HG03196 (cell line): Measurements from ENCODE around the gene TPD52L2.

Experiments used
- ATAC-seq: cut with Tn5 transposase; IDR thresholded peaks from one replicate; pipeline ENCODE4 v1.9.1; 2021; ENCODE audit not compliant: unreplicated experiment

Gene TPD52L2

DNA sequence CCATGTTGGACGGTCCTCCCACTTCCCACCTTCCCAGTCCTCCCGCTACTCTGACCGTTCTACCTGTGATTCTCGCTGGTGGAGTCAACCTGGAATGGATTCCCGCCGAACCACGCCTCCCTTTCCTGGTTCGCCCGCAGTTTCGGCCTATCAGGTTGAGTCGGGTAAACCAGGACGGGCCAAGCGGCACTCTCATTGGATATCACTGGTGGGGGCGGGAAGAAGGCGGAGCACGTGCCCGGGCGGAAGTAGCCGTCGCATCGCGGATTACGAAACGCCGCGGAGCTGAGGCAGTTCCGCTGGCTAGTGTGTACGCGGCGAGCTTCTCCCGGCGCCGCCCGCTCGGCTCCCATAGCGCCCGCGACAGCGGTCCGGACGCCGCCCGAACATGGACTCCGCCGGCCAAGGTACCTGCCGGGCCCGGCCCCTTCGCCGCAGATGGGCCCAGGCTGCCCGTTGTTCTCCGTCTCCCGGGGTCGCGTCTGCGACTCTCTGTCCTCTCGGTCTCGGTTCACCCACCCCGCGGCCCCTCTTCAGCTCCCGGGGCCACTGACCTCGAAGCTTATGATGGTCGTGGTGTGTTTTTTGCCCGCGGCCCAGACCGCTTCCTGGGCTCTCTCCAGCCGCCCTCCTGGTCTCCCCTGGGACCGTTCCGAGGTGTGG is at the start of gene TPD52L2:
TPD52L2 (plus strand) TSS at position 293 of the 663 bp plus-strand sequence; CDS start at position 389, 96 bp downstream.
- ATAC-seq = peak; percentile 66

- no peak for ATAC-seq
Measured at GRCh38 chr20:63815615-63816253, 49.3 kb upstream of the TPD52L2 start.

DNA sequence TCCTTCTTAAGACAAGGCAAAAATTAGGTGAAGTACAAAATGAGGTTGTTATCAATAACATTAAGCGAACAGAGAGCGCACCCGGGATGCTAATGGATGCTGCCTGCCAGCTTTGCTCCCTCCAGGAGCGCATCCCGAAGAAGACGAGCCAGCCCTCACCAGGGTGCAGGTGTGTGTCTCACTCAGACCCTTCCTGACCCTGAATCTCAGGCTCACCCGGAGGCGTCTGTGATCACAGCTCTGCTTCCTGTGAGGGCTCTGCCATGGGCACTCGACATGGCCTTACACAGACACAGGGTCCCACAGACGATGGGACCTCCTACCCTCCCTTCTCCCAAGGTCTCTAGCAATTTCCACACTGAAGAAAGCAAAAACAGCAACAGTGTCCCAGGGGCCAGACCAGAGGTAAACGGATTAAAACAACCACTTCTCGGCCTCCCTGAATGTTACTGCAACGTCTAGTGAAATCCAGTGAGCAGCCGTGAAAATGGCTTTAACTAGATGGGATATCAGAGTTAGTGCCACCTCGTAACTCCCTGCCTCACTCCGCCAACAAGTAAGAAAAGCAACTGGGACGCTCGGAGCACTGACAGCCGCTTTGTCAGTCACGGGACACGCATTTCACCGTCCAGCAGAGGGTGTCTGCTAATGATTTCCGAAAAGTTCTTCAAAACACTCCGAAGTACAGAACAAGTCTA is 45.7 kb upstream of the TPD52L2 start:
- ATAC-seq = no peak

DNA sequence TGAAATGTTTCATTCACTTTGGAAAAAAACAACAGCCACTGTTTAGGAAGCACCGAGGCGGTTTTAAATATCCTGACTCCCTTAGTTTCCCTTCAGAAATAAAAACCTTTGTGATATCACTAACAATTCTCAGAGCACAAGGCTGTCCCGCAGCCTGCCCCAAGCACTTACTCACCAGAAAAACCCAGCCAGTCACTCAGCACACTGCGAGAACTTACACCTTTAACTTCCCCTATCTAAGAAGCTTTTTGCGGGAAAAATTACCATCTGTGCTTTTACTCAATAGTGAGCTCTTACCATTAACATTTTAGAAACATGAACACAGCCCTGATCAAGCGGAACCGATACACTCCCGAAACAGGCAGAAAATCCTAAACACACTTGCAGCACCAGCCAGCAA is 43.3 kb upstream of the TPD52L2 start:
- ATAC-seq = no peak

DNA sequence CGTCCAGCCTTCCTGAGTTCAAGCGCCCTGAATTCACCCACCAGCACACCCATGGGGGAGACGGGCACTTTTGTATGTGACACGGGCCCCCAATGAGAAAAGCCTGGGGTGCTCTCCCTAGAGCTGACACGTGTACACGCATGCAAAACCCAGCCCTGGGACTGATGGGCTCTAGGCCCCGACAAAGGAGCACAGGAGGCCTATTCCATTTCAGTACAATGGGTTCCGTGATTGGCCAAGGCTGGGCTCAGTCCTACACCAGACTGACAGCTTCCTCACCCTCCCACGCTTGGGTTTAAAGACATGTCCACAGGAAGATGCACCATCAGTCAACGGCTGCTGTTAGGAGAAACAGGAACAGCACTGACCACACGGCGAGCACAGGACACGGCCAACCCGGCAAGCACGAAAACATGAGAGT is 42.8 kb upstream of the TPD52L2 start:
- ATAC-seq = no peak

GRCh38 chr20:63823691-63824311 is 41.3 kb upstream of the TPD52L2 start:
- no peak for ATAC-seq

DNA sequence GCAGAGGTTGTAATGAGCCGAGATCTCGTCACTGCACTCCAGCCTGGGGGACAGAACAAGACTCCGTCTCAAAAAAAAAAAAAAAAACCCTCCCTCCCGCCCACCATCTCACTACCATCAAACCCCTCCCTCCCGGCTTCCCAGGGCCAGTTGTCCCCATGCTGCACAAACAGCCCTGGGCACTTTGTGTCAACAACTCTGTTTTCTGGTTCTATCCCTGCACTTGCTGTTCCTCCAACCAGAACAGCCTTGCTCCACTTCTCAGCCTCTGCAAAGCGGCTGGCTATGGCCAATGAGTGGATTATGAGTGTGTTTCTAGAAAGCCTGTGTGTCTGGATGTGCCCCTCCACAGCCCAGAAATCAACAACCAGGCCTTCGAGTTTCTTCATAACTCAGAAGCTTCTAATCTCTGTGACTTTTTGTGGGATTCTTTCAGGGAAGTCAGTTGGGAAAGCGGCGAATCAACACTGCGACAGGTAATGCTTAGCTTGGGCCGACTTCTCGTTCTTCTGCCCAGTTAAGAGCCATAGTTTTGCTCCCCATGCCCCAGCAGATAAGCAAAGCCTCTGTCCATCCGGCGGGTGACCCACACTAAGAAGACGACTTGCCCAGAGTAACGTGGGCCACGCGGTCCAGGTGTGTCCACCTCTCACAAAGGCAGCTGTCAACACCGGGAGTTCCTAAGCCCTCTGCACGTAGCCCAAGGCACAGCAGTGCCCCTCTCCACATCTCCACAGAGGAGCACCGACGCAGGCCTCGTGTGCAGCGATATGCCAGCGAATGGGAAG is 39.5 kb upstream of the TPD52L2 start:
- ATAC-seq = no peak

- no peak for ATAC-seq
Measured at GRCh38 chr20:63826753-63827152, 38.3 kb upstream of the TPD52L2 start.

GRCh38 chr20:63828124-63828523 is 36.9 kb upstream of the TPD52L2 start:
- ATAC-seq = no peak

DNA sequence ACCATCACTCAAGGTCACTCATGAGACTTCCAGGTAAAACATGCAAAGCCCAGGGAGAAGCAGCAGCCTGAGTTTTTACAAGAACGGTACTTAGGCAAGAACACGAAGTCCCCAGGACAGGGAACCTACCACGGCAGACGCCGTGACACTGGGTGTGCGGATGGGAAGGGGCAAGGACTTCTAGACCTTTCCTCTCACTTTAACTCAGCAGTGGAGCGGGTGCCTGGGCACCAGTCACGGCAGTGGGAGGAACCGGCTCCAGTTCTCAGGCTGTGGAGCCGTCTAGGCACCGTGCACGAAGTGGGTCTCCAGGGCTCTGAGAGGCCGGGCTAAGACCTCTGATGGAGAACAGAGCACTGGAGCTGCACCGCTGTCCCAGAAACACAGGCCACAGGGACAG is 36.5 kb upstream of the TPD52L2 start:
- ATAC-seq = no peak

GRCh38 chr20:63828951-63829350 is 36.1 kb upstream of the TPD52L2 start:
- no peak for ATAC-seq

DNA sequence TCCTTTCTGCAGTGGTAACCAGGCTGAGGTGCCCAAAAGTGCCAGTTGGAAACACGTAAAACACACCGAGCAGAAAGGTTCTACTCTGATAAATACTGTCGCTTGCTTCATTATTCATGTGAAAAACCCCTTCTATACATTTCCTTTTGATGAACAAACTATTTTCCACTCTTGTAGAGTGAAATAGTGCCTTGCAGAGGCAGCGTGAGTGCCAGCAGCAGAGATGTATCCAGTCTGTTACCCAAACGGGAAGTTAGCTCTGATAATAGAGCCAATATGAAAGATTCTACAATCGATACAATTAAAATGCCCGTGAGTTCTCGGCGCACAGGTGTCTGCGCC is 35.5 kb upstream of the TPD52L2 start:
- ATAC-seq = no peak

DNA sequence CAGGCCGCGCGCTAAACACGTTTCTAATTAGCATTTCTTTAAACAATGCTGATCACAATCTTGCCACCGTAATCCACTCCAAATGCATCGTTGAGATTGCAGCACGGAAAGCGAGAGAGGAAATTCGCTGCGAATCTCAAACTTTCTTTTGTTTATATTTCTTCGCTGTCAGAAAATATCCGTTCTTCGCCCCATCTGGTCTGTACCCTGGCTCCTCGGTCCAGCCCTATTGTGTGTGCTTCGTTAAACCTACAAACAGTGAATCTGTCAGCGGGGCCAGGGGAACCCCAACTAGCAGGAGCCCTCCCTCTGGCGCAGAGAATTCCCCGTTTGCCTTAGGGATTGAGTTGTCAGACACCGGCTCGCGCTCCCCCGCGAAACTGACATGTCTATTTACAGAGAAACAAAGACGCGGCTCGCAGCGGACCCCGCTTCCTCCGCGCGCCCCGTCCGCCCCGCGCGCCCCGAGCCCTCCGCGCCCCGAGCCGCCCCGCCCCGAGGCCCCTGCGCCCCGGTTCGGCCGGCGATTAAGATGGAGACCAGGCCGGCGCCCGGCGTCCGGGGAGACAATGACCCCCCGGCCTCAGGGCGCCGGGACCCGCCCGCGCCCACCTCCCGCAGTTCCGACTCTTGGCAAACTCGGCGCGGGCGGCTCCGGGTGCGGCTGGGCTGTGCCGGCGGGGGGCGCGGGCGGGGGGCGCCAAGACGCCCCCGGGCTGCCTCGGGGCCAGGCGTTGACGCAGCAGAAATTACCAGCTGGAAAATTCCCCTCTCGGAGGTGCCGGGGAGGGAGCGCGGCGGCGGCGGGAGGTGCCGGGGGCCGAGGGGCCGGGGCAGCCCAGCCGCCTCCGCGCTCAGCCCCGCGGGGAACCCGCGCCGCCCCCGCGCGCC is 34.9 kb upstream of the TPD52L2 start:
- ATAC-seq = no peak

DNA sequence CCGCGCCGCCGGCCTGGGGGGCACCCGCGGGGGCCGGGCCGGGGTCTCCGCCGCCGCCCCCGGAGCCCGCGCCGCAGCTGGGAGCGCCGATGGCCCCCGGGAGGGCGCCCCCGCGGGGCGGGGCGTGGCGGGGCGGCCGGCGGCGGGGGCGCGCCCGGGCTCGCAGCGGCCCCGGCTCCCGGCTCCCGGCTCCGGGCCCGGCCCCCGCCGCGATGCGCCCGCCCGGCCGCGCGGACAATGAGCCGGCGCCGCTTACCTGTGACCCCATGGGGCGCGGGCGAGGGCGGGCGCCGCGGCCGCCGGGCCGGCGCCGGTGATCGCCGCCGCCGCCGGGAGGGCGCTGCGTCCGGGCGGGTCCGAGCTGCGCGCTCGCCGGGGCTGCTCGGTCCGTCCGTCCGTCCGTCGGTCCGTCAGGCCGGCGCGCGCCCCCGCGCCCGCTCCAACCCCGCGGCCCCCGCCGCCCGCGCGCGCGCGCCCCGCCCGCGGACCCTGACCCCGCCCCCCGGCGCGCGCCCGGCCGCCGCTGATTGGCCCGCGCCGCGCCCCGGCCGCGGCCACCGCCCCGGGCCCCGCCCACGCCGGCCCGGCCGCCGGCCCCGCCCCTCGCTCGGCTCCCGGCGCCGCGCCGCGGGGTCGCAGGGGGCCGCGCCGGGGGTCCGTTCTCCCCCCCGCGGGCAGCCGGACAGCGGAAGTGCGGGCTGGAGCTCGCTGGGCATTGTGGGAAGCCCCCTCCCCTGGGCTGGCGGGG is 34.1 kb upstream of the TPD52L2 start, which contains the start of gene ZBTB46:
ZBTB46 (minus strand) TSS at position 424 of the 748 bp plus-strand sequence. CDS start 40,507 bp downstream, outside the sequence.
- ATAC-seq = no peak

DNA sequence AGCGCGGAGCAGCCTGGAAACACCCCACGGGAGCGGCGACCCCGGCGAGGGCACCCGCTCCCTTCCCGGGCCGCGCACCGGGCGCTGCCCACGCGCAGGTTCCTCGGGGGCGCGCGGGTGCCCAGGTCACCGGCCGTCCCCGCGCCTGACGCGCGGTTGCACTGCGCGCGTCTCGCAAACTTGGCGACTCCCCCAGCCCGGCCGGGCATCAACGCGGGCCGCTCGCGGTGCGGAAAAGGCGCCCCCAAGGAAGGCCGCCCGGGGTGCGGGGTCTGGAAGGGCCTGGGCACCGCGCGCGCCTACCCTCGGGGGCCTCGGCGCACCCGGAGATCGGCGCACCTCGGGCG is 33.5 kb upstream of the TPD52L2 start:
- ATAC-seq = no peak

DNA sequence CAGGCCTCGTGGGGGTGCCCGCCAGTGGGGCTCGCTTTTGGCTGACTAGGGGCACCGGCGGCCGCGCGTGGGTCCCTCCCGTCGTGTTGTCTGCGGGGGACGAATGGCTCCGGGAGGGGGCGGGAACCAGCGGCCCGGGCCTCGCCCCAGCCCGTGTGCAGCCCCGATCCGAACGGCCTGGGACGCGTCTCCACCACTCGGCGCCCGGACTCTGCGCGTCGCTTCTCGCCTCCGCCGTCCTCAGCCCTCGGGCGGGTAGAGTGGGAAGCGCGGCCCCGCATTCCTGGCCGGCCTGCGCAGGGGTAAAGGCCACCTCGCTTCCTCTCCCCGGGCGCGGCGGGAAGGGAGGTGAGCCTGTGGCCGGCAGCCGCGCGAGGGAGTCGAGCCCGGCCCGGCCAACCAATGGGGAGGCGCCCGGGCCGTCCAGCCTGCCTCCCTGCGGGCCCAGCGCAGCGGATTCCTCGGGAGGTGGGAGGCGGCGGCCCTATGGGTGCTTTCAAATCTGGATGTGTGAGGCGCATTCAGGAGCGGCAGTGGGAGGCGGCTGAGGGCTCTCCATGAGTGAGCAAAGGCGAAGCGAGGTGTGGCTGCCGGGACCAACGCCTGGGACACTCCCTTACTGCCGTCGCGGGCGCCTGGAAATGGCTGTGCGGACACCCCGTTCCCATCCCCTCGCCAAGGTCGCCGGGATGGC is 32.9 kb upstream of the TPD52L2 start:
- ATAC-seq = no peak

GRCh38 chr20:63833776-63834490 is 31.1 kb upstream of the TPD52L2 start:
- no peak for ATAC-seq

- ATAC-seq = no peak
Measured at GRCh38 chr20:63834491-63834880, 30.6 kb upstream of the TPD52L2 start.
